ENCODE measurements around the gene TTLL11. TPM values are rescaled to one million over a fixed set of nuclear protein-coding genes. Genes with fewer than 3 reads are reported as not detected.

The TTLL11 gene
- total RNA-seq, 4 donors from 2014 or later: 15.1 to 42.6 (median 29.1) TPM

- TF ChIP-seq POLR2A (IDR thresholded peaks at IDR 0.05) (no peak), EP300 (IDR thresholded peaks at IDR 0.05) (no peak), POLR2AphosphoS5 (IDR thresholded peaks at IDR 0.05) (no peak), CTCF (IDR thresholded peaks at IDR 0.05) (no peak)
- Histone ChIP-seq H3K36me3 (no peaks in the 10 kb centered on the region), H3K27me3 (no peaks in the 10 kb centered on the region), H3K9me3 (no peaks in the 10 kb centered on the region), H3K4me3 (no peak overlapping the region), H3K27ac (no peak overlapping the region), H3K4me1 (no peaks in the 10 kb centered on the region)
- WGBS, 2 donors (ENCODE audit: low coverage in 1 of 2): 20% methylated on average over 4 of the region's 5 CpGs; no CpG with 5 or more reads in 1 of the 2 donors
- no peak for ATAC-seq
Measured at GRCh38 chr9:122113574-122113973, 20.5 kb upstream of the TTLL11 start.

- Histone ChIP-seq H3K36me3 (no peaks in the 10 kb centered on the region), H3K27ac (no peak overlapping the region), H3K4me3 (no peak overlapping the region), H3K9me3 (no peaks in the 10 kb centered on the region), H3K27me3 (no peaks in the 10 kb centered on the region), H3K4me1 (peaks cover 0 to 8% (median 5%) of the 10 kb centered on the region in 3 donors)
- no peak for ATAC-seq
- 73% methylated on average over 6 of the region's 6 CpGs; no CpG with 5 or more reads in 1 of the 2 donors for whole genome bisulfite sequencing, 2 donors (ENCODE audit: low coverage in 1 of 2)
- no peak for TF ChIP-seq EP300 (IDR thresholded peaks at IDR 0.05)
- TF ChIP-seq POLR2A (IDR thresholded peaks at IDR 0.05): no peak
- no peak for TF ChIP-seq POLR2AphosphoS5 (IDR thresholded peaks at IDR 0.05)
- TF ChIP-seq CTCF (IDR thresholded peaks at IDR 0.05): no peak
Measured at GRCh38 chr9:122112238-122112637, 19.1 kb upstream of the TTLL11 start.

- Histone ChIP-seq H3K27me3 (no peaks in the 10 kb centered on the region), H3K4me1 (peaks cover 0 to 15% (median 11%) of the 10 kb centered on the region in 3 donors), H3K4me3 (no peak overlapping the region), H3K36me3 (no peaks in the 10 kb centered on the region), H3K9me3 (no peaks in the 10 kb centered on the region), H3K27ac (no peak overlapping the region)
- TF ChIP-seq POLR2AphosphoS5 (IDR thresholded peaks at IDR 0.05) (no peak), POLR2A (IDR thresholded peaks at IDR 0.05) (no peak), CTCF (IDR thresholded peaks at IDR 0.05) (no peak)
- ATAC-seq: no peak
- 100% methylated on average over 2 of the region's 9 CpGs; no CpG with 5 or more reads in 1 of the 2 donors for WGBS, 2 donors (ENCODE audit: low coverage in 1 of 2)
Measured at GRCh38 chr9:122111413-122112085, 18.4 kb upstream of the TTLL11 start.

- no peaks in the 10 kb centered on the region for H3K36me3 ChIP-seq
- TF ChIP-seq CTCF (IDR thresholded peaks at IDR 0.05) (no peak), POLR2AphosphoS5 (IDR thresholded peaks at IDR 0.05) (no peak), EP300 (IDR thresholded peaks at IDR 0.05) (no peak), POLR2A (IDR thresholded peaks at IDR 0.05) (no peak)
- ATAC-seq: no peak
- no peak overlapping the region for H3K4me3 ChIP-seq
- H3K27ac ChIP-seq: no peak overlapping the region
- no peaks in the 10 kb centered on the region for H3K9me3 ChIP-seq
- H3K4me1 ChIP-seq: peaks cover 0 to 21% (median 11%) of the 10 kb centered on the region in 3 donors
- H3K27me3 ChIP-seq: no peaks in the 10 kb centered on the region
- 86% methylated on average over 4 of the region's 7 CpGs; no CpG with 5 or more reads in 1 of the 2 donors for WGBS, 2 donors (ENCODE audit: low coverage in 1 of 2)
Measured at GRCh38 chr9:122110100-122110833, 17.2 kb upstream of the TTLL11 start.

Data from gastroesophageal sphincter (tissue), 4 donors.